Liver (tissue), 9 donors: ENCODE measurements around the gene BPI. TPM values are rescaled to one million over a fixed set of nuclear protein-coding genes. Genes with fewer than 3 reads are reported as not detected.
A peak's percentile ranks its signal among the peaks of the same experiment; 100 is the strongest.

Source experiments
- DNase-seq: peaks from one replicate; pipeline ENCODE4 v3.0.0-alpha.2; 2017; ENCODE audit warnings: low spot score
- H3K27ac ChIP-seq, 2 donors: one replicate each; pipeline ENCODE4 v1.7.0; 2013; ENCODE audit warnings: inconsistent platforms in 2 of 2, low read length in 2 of 2, control low read depth in 1 of 2, low read depth in 1 of 2, mild to moderate bottlenecking in 1 of 2
- H3K27me3 ChIP-seq, 4 donors: one replicate each; pipeline versions ENCODE4 v1.6.1 to v1.7.0; 2013; ENCODE audit warnings: low read length in 3 of 4, inconsistent platforms in 1 of 4, mild to moderate bottlenecking in 1 of 4, moderate library complexity in 1 of 4; ENCODE audit not compliant: control insufficient read depth in 4 of 4, insufficient read depth in 4 of 4
- H3K36me3 ChIP-seq, 4 donors: one replicate each; pipeline versions ENCODE4 v1.6.1 to v1.7.0; 2013; ENCODE audit warnings: low read length in 3 of 4, mild to moderate bottlenecking in 3 of 4, low read depth in 1 of 4, moderate library complexity in 1 of 4; ENCODE audit not compliant: control insufficient read depth in 4 of 4, insufficient read depth in 3 of 4
- H3K4me1 ChIP-seq, 4 donors: one replicate each; pipeline versions ENCODE4 v1.6.1 to v1.7.0; 2013; ENCODE audit warnings: low read length in 3 of 4, mild to moderate bottlenecking in 3 of 4, moderate library complexity in 1 of 4; ENCODE audit not compliant: control insufficient read depth in 4 of 4, insufficient read depth in 4 of 4
- H3K4me3 ChIP-seq, 3 donors: one replicate each; pipeline versions ENCODE4 v1.6.1 to v1.7.0; 2013; ENCODE audit warnings: low read length in 3 of 3, control low read depth in 1 of 3, low read depth in 1 of 3, mild to moderate bottlenecking in 1 of 3
- H3K9ac ChIP-seq, 2 donors: one replicate each; pipeline ENCODE4 v1.7.0; 2013; ENCODE audit warnings: low read length in 2 of 2, mild to moderate bottlenecking in 2 of 2, moderate library complexity in 2 of 2, control low read depth in 1 of 2, low read depth in 1 of 2
- H3K9me3 ChIP-seq, 4 donors: one replicate each; pipeline versions ENCODE4 v1.6.1 to v1.7.0; 2013; ENCODE audit warnings: low read length in 3 of 4; ENCODE audit not compliant: control insufficient read depth in 4 of 4
- ATF3 ChIP-seq: IDR thresholded peaks from 2 replicates; pipeline ENCODE4 v1.6.1; 2016; ENCODE audit warnings: antibody characterized with exemption
- CTCF ChIP-seq: fragments of 150-350 bp; IDR thresholded peaks from 2 replicates; pipeline ENCODE4 v1.5.1; 2017; ENCODE audit warnings: improper control_type of control experiment, low read depth, low read length; ENCODE audit not compliant: missing input control
- EGR1 ChIP-seq, 2 donors: IDR thresholded peaks; 2 replicates each; pipeline ENCODE4 v1.6.1; 2016 to 2018; ENCODE audit warnings: antibody characterized with exemption in 2 of 2, low read depth in 2 of 2
- FOXA1 ChIP-seq: IDR thresholded peaks from 2 replicates; pipeline ENCODE4 v1.6.1; 2016; ENCODE audit warnings: antibody characterized with exemption
- FOXA2 ChIP-seq: IDR thresholded peaks from 2 replicates; pipeline ENCODE4 v1.6.1; 2016; ENCODE audit warnings: antibody characterized with exemption
- GABPA ChIP-seq, 2 donors: IDR thresholded peaks in 1 of 2; conservative IDR thresholded peaks in 1 of 2; 2 replicates each; pipeline ENCODE4 v1.6.1; 2016; ENCODE audit warnings: antibody characterized with exemption in 2 of 2, mild to moderate bottlenecking in 1 of 2, moderate library complexity in 1 of 2
- HNF4A ChIP-seq, 2 donors: conservative IDR thresholded peaks; 2 replicates each; pipeline ENCODE4 v1.6.1; 2016; ENCODE audit warnings: antibody characterized with exemption in 2 of 2, mild to moderate bottlenecking in 2 of 2
- HNF4G ChIP-seq: IDR thresholded peaks from 2 replicates; pipeline ENCODE4 v1.6.1; 2016; ENCODE audit warnings: antibody characterized with exemption
- JUND ChIP-seq, 2 donors: IDR thresholded peaks; 2 replicates each; pipeline ENCODE4 v1.6.1; 2016; ENCODE audit warnings: antibody characterized with exemption in 2 of 2
- MAX ChIP-seq: IDR thresholded peaks from 2 replicates; pipeline ENCODE4 v1.6.1; 2016; ENCODE audit warnings: antibody characterized with exemption
- NR2F2 ChIP-seq: IDR thresholded peaks from 2 replicates; pipeline ENCODE4 v1.6.1; 2016; ENCODE audit warnings: antibody characterized with exemption
- RAD21 ChIP-seq, 2 donors: IDR thresholded peaks; 2 replicates each; pipeline ENCODE4 v1.6.1; 2016; ENCODE audit warnings: antibody characterized with exemption in 2 of 2, mild to moderate bottlenecking in 2 of 2
- REST ChIP-seq: IDR thresholded peaks from 2 replicates; pipeline ENCODE4 v1.6.1; 2016; ENCODE audit warnings: antibody characterized with exemption, mild to moderate bottlenecking
- RXRA ChIP-seq, 2 donors: IDR thresholded peaks; 2 replicates each; pipeline ENCODE4 v1.6.1; 2017 to 2018; ENCODE audit warnings: antibody characterized with exemption in 2 of 2, mild to moderate bottlenecking in 1 of 2
- SP1 ChIP-seq: IDR thresholded peaks from 2 replicates; pipeline ENCODE4 v1.6.1; 2018; ENCODE audit warnings: antibody characterized with exemption, mild to moderate bottlenecking
- TAF1 ChIP-seq: conservative IDR thresholded peaks from 2 replicates; pipeline ENCODE4 v1.6.1; 2016; ENCODE audit warnings: antibody characterized with exemption, mild to moderate bottlenecking
- YY1 ChIP-seq: IDR thresholded peaks from 2 replicates; pipeline ENCODE4 v1.6.1; 2016; ENCODE audit warnings: antibody characterized with exemption, mild to moderate bottlenecking
- ZBTB33 ChIP-seq: IDR thresholded peaks from 2 replicates; pipeline ENCODE4 v1.6.1; 2016; ENCODE audit warnings: antibody characterized with exemption
- WGBS: extraction: QIAGEN DNeasy Blood & Tissue Kit; methylation state at CpG from one replicate; pipeline ENCODE4 v1.1.7; 2013; 5-methylcytosine and 5-hydroxymethylcytosine counted together
- polyA plus RNA-seq, 2 donors: library from polyadenylated mRNA; stranded (reverse) in 1 of 2; unstranded in 1 of 2; fragments of 200-250 nt in 1 of 2; fragments of >200 nt in 1 of 2; fragmentation: Nextera tagmentation in 1 of 2; extraction: Ambion mirVana in 1 of 2; gene quantifications; one replicate each; pipeline versions ENCODE4 v1.2.1 to v1.2.3, GENCODE V29; 2013 to 2015
- total RNA-seq, 2 donors: library from RNA; depleted of rRNA; stranded (reverse); fragments of >200 nt; gene quantifications; one replicate each; pipeline ENCODE4 v1.2.3, GENCODE V29; 2014
- donor health status: healthy.
- donor health status: healthy.
- donor health status: healthy.
- donor health status: healthy.
- donor health status: healthy.

Gene BPI
- total and polyA plus RNA-seq, 4 donors: 0.08 to 10.3 (median 0.37) TPM; not detected in 1

- TF ChIP-seq REST: no peak
- TF ChIP-seq JUND (IDR thresholded peaks at IDR 0.05): no peak
- no peak for TF ChIP-seq EGR1 (IDR thresholded peaks at IDR 0.05; ENCODE audit: low read depth in 2 of 2)
- TF ChIP-seq MAX: no peak
These were observed 5.9 kb upstream of the BPI start (continued) for GRCh38 chr20:38297916-38298674.

GRCh38 chr20:38298768-38299288 is 5.1 kb upstream of the BPI start:
- TF ChIP-seq CTCF (no peak), FOXA1 (no peak), EGR1 (IDR thresholded peaks at IDR 0.05; ENCODE audit: low read depth in 2 of 2) (no peak), HNF4G (no peak), HNF4A (conservative IDR thresholded peaks at IDR 0.05) (peak in 1 of 2 donors; percentile 47), REST (peak; percentile 38), RXRA (IDR thresholded peaks at IDR 0.05) (peak in 1 of 2 donors; percentile 71), FOXA2 (no peak), NR2F2 (peak; percentile 42), ATF3 (no peak), SP1 (peak; percentile 28), JUND (IDR thresholded peaks at IDR 0.05) (peak in 1 of 2 donors; percentile 12), ZBTB33 (no peak), RAD21 (IDR thresholded peaks at IDR 0.05) (peak in 1 of 2 donors; percentile 16), GABPA (IDR thresholded peaks at IDR 0.05 in 1 of 2, conservative IDR thresholded peaks at IDR 0.05 in 1 of 2) (peak in 1 of 2 donors; percentile 21), MAX (no peak), TAF1 (no peak), YY1 (no peak)
- Histone ChIP-seq H3K27ac (peak overlapping the region; percentile 52 to 72), H3K4me3 (no peak overlapping the region), H3K9me3 (no peaks in the 10 kb centered on the region), H3K36me3 (no peaks in the 10 kb centered on the region), H3K4me1 (peaks cover 0 to 11% (median under 1%) of the 10 kb centered on the region in 4 donors), H3K9ac (no peak overlapping the region), H3K27me3 (no peaks in the 10 kb centered on the region)
- no peak for DNase-seq
- WGBS: 50% methylated on average over 13 of the region's 13 CpGs
